OCI-LY7 (cell line): ENCODE results near the gene TBKBP1. TPM values are rescaled to one million over a fixed set of nuclear protein-coding genes. Genes with fewer than 3 reads are reported as not detected.

Experiments used
- BruUV-seq: library from RNA; stranded (reverse); fragments of 400-500 nt; replicated peaks from 2 replicates; lab custom pipeline; 2021; lab: Mats Ljungman, UMichigan
- CTCF ChIA-PET: fragments of 300-600 bp; sonication (Branson Sonifier 250); formaldehyde crosslinking; loops from one replicate; lab custom pipeline; 2022; ENCODE audit warnings: antibody characterized with exemption; ENCODE audit not compliant: unreplicated experiment; lab: Charles Lee
- POLR2A ChIA-PET: fragments of 300-600 bp; sonication (Branson Sonifier 250); formaldehyde crosslinking; loops from one replicate; lab custom pipeline; 2022; ENCODE audit warnings: antibody characterized with exemption; lab: Charles Lee
- DNase-seq: peaks from one replicate; pipeline ENCODE4 v3.0.0-alpha.2; 2015; ENCODE audit warnings: low spot score
- H2AFZ ChIP-seq: fragments of 200-600 bp; sonication (generic), shearing (Covaris generic); 2 replicates; pipeline ENCODE4 v1.6.1; 2014; ENCODE audit warnings: mild to moderate bottlenecking, antibody characterized with exemption, low read length, moderate library complexity
- H3K27ac ChIP-seq: fragments of 200-600 bp; sonication (generic); 2 replicates; pipeline ENCODE4 v1.5.1; 2014; ENCODE audit warnings: mixed run types, low read depth, mild to moderate bottlenecking, moderate library complexity, low read length, inconsistent platforms; ENCODE audit not compliant: poor library complexity, severe bottlenecking
- H3K36me3 ChIP-seq: fragments of 200-600 bp; sonication (generic); 2 replicates; pipeline ENCODE4 v1.6.1; 2014; ENCODE audit warnings: mild to moderate bottlenecking, antibody characterized with exemption, low read length, moderate library complexity, mixed read lengths; ENCODE audit not compliant: insufficient read depth
- H3K4me1 ChIP-seq: fragments of 200-600 bp; sonication (generic); 2 replicates; pipeline ENCODE4 v1.5.1; 2014; ENCODE audit warnings: mild to moderate bottlenecking, low read length; ENCODE audit not compliant: insufficient read depth, poor library complexity, severe bottlenecking
- H3K4me2 ChIP-seq: fragments of 200-600 bp; sonication (generic); 2 replicates; pipeline ENCODE4 v1.6.1; 2014; ENCODE audit warnings: mild to moderate bottlenecking, low read length
- H3K4me3 ChIP-seq: fragments of 200-600 bp; sonication (generic); 2 replicates; pipeline ENCODE4 v1.5.1; 2014; ENCODE audit warnings: mild to moderate bottlenecking, low read depth, low read length; ENCODE audit not compliant: poor library complexity, severe bottlenecking
- H3K79me2 ChIP-seq: fragments of 200-600 bp; sonication (generic); 2 replicates; pipeline ENCODE4 v1.6.1; 2016; ENCODE audit warnings: low read depth, mild to moderate bottlenecking, low read length, moderate library complexity, mixed read lengths; ENCODE audit not compliant: insufficient read depth
- H3K9me2 ChIP-seq: fragments of 200-600 bp; sonication (generic); 2 replicates; pipeline ENCODE4 v1.6.1; 2016; ENCODE audit warnings: mild to moderate bottlenecking, low read length, mixed read lengths; ENCODE audit not compliant: insufficient read depth
- H3K9me3 ChIP-seq: fragments of 200-600 bp; sonication (generic); 2 replicates; pipeline ENCODE4 v1.6.1; 2014; ENCODE audit warnings: mild to moderate bottlenecking, mixed run types, low read length, mixed read lengths
- H4K20me1 ChIP-seq: fragments of 200-600 bp; sonication (generic); 2 replicates; pipeline ENCODE4 v1.6.1; 2014; ENCODE audit warnings: mild to moderate bottlenecking, antibody characterized with exemption, low read length, moderate library complexity, mixed read lengths; ENCODE audit not compliant: insufficient read depth
- CTCF ChIP-seq: fragments of 200-600 bp; sonication (generic); conservative IDR thresholded peaks from 2 replicates; pipeline ENCODE4 v1.5.1; 2014; ENCODE audit warnings: mild to moderate bottlenecking, antibody characterized with exemption, low read length, moderate library complexity, mixed read lengths
- EZH2phosphoT487 ChIP-seq: fragments of 200-600 bp; sonication (generic); IDR thresholded peaks from 2 replicates; pipeline ENCODE4 v1.6.1; 2018; ENCODE audit warnings: low read depth, borderline replicate concordance, mild to moderate bottlenecking, mixed run types, antibody characterized with exemption, low read length, moderate library complexity, mixed read lengths
- intact Hi-C: fragments of 100-400 bp; cut with micrococcal nuclease; formaldehyde crosslinking; loops from one replicate; pipeline ENCODE4 v1.10.0; 2022; ENCODE audit not compliant: unreplicated experiment
- total RNA-seq, 2 experiments: library from RNA; depleted of rRNA in 1 of 2; stranded (reverse); fragments of >200 nt in 1 of 2; shearing (Covaris generic) in 1 of 2; gene quantifications; 2 replicates each; pipeline ENCODE4 v1.2.3, GENCODE V29; 2014 to 2022

TBKBP1 gene
- total RNA-seq, 2 experiments from 2014 or later, result 8.3 to 16.0 TPM

GRCh38 chr17:47730681-47731080 lies 36.7 kb downstream of the TBKBP1 start:
- TF ChIP-seq CTCF, result no peak
- no peak for TF ChIP-seq EZH2phosphoT487
- H2AFZ ChIP-seq, result no peak overlapping the region
- no TSS peak for BruUV-seq
- no peaks in the 10 kb centered on the region for H3K36me3 ChIP-seq
- intact Hi-C loops, result no loop called here
- ChIA-PET POLR2A (no interaction called here), CTCF (no interaction called here)
- H3K79me2 ChIP-seq, result no peaks in the 10 kb centered on the region
- no peak for DNase-seq
- H3K4me3 ChIP-seq, result no peak overlapping the region
- no peaks in the 10 kb centered on the region; the same call in 1 of the 2 replicates for H4K20me1 ChIP-seq
- H3K9me2 ChIP-seq, result no peaks in the 10 kb centered on the region
- H3K9me3 ChIP-seq, result no peaks in the 10 kb centered on the region
- H3K4me2 ChIP-seq, result no peak overlapping the region
- H3K4me1 ChIP-seq, result no peaks in the 10 kb centered on the region
- H3K27ac ChIP-seq, result no peak overlapping the region

GRCh38 chr17:47731396-47731795 lies 37.4 kb downstream of the TBKBP1 start:
- Histone ChIP-seq H3K4me1 (no peaks in the 10 kb centered on the region), H3K27ac (no peak overlapping the region), H3K4me3 (no peak overlapping the region), H3K4me2 (no peak overlapping the region), H3K79me2 (no peaks in the 10 kb centered on the region), H4K20me1 (no peaks in the 10 kb centered on the region; the same call in 1 of the 2 replicates), H3K9me3 (no peaks in the 10 kb centered on the region), H3K36me3 (no peaks in the 10 kb centered on the region), H3K9me2 (no peaks in the 10 kb centered on the region), H2AFZ (no peak overlapping the region)
- ChIA-PET CTCF (no interaction called here), POLR2A (no interaction called here)
- no peak for TF ChIP-seq CTCF
- no peak for TF ChIP-seq EZH2phosphoT487
- no TSS peak for BruUV-seq
- intact Hi-C loops, result no loop called here
- DNase-seq, result no peak

- Histone ChIP-seq H3K4me3 (no peak overlapping the region), H3K9me3 (no peaks in the 10 kb centered on the region), H3K4me1 (no peaks in the 10 kb centered on the region), H3K27ac (no peak overlapping the region), H2AFZ (no peak overlapping the region), H3K79me2 (no peaks in the 10 kb centered on the region), H3K9me2 (no peaks in the 10 kb centered on the region), H4K20me1 (no peaks in the 10 kb centered on the region; the same call in 1 of the 2 replicates), H3K4me2 (0 out of 2 replicates have a peak overlapping the region, but pooled peaks have one; percentile 20), H3K36me3 (no peaks in the 10 kb centered on the region)
- TF ChIP-seq CTCF (no peak), EZH2phosphoT487 (no peak)
- ChIA-PET CTCF (no interaction called here), POLR2A (interaction anchor here (0.5 kb wide), 1 partner anchor 294 kb away, joined by 5 read pairs; no protein-coding TSS in a partner anchor)
- no peak for DNase-seq
- BruUV-seq, result no TSS peak
- intact Hi-C loops, result no loop called here
These were observed 38.6 kb downstream of the TBKBP1 start for GRCh38 chr17:47732399-47733046.
